NCI-H2081 (cell line): ENCODE data around the gene MINDY4B.

Experiments
- DNase-seq, 2 experiments: peaks; one replicate each; lab custom pipeline; 2025; lab: John Stamatoyannopoulos, UW

The MINDY4B gene

DNA sequence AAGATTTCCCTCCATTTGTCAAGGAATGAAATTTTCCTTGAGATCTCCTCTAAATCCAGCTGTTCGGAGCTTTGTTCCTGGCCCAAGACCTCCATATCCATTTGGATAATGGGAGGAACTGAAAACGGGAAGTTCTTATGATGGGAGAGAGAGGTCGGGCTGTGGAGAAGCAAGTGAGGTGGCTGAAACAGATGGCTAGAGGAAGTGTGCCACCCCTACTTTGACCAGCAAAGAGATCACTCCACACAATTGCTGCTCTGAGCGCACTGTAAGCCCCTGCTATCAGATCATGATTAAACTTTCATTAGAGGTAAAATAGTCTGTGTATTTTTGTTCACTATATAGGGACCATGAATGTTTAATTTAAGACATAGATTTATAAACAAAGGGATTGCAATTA, at the start of gene MINDY4B:
TSS of gene MINDY4B (minus strand) at position 101 of the 400 bp plus-strand sequence. CDS start at position 101, 0 bp downstream.
- no peak for DNase-seq

DNA sequence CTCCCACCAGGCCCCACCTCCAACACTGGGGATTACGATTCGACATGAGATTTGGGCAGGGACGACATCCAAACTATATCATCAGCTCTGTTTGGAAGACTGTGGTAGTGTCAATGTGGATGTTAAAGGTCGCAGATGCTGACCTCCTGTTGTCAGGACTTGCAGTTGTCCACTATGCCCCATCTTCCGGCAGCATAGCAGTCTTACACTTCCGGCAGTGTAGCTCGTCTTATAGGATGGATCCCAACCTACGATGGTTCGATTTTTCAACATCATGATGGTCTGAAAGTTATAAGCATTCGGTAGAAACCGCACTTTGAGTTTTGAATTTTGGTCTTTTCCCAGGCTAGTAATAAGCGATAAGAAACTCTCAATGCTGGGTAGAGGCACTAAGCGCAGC, 46.7 kb upstream of the MINDY4B start:
- DNase-seq: no peak

DNA sequence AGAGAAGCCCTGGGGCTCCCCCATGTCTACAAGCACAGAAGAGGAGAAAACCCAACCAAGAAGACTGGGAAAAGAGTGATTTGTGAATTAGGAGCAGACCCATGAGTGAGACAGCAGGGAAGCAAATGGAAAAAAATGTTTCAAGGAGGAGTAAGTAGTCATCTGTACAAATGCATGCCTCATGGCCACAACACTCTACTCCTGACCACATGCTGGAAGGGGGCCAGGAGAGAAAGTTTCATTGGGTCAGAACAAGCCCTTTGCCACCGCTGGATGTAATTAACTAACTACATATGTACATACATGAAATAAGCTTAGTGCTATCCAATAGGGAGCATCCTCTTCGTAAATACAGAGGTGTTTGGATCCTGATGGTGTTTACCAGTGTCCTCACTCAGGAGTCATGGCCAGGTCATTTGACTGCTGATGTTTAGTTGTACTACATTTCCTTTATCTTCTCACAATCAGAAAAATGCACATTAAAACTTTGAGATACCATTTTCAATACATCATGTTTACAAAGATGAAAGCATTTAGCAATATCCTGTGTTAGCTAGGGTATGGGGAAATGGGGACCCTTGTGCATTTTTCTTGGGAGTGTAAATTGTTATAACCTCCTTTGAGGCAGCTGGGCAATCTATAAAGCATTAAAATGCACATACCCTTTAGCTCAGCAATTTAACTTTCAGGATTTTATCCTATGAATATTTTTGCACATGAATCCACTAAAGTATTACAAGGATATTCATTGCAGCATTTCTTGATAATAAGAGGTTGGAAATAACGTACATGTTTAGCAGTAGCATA, 40.2 kb upstream of the MINDY4B start:
- DNase-seq: no peak

DNA sequence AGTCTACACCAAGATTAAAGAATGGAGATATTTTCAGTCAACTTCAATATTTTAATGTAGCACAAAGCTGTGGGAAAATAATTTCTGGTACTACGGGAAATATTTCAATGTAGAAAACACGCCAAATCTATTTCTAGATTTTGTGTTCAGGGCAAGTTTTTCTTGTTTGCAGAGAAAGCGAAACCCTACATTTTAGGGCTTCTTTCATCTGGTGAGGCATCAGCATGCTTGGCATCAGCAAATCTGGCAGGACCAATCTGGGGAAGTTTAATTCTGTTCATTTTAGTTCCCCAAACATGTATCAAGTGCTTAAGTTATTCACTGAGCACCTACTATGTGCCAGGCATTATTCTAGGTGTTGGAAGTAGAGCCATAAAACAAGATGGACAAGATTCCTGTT, 37.0 kb upstream of the MINDY4B start:
- DNase-seq: no peak

DNA sequence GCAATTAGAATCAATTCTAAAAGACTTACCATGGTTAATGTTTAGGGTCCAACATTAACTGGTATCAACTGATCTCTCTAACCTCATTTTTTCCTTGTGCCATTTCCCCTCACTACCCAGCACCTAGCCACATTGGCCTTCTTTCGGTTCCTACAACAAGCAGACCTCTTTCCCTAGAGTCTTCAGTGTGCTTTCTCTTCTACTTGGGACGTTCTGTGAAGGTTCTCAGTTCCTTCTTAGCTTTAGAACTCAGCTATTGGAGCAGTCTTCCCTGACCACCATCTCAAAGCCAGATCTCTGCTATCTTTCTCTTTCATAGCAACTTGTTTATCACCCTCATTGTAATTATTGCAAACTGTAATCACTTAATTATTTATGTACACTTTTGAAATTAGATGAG, 31.5 kb upstream of the MINDY4B start:
- no peak for DNase-seq

DNA sequence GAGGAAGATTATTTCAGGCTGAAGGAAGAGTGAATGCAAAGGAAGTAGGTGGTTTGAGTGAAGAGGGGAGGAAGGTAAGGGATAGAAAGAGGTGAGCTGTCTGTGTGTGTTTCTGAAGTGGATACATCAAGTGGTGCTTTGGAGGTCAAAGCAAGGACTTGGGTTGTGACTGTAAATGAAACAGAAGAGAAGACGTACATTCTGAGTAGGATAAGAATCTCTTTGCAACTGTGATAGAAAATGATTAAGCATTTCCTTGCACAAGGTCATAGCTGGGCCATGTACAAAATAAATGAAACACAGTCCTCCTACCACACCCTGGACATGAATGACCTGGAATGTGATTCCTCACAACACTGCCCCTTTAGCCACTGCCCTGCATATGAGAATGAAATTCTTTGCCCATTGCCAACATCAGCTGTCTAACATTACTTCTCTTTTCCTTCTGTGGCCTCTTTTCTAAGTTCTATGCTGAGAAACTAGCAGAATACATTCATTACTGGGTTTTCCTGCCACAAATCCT, 28.3 kb upstream of the MINDY4B start:
- DNase-seq: no peak

DNA sequence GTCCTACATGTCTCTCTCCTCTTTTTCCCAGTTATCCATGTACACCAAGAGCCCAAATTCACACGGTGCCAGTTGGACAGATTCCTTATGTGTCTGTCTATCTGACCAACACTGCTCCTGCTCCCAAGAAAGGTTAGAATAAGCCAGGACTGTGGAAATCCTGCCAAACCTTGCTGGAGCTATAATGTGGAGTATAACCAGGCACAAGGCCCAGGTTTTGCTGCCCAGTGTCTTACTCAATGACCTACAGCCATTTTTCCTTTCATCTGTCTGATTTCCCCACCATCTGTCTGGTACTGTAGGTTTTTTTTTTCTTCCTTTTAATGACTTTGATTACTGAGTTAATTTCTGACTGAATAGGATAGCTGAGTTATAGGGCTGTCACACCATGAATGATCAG, 26.5 kb upstream of the MINDY4B start:
- DNase-seq: no peak

DNA sequence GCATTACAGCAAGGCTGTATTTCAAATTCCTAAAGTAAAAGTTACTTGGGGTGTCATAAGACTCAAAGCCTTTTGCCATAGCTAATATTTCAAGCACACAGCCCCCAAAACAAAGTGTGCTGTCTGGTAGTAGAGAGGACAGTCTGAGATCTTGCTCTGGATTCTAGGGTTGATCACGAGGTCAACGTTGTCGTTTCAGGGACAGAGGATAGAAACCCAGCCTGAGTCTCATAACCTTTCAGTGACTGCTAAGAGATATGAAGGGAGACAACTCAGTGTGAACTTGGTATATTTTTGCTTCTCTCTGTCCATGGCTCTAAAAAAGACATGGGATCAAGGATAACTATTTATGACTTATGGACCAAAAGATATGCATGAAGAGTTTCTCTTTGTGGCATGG, 25.6 kb upstream of the MINDY4B start:
- no peak for DNase-seq

DNA sequence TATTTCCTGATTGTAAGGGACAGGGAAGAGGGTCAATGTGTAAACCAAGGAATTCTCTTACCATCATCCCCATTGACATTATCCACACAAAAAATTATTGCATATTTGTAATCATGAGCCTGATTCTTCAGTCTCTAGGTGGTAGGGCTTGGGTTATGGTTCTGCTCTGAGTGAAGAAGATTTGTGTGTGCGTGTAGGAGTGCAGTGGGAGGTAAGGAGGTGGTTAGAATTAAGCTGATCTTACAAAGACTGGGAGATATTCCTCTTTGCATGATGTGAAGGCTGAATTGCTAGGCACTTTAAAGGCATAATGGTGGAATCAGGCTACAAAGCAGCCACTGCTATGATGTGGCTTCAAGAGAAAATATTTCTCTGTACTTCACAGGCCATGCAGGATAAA, 23.0 kb upstream of the MINDY4B start:
- no peak for DNase-seq

GRCh38 chr3:150926328-150926727, 21.1 kb upstream of the MINDY4B start:
- no peak for DNase-seq

GRCh38 chr3:150925751-150926201, 20.5 kb upstream of the MINDY4B start:
- peak; percentile 77 to 78 for DNase-seq

DNA sequence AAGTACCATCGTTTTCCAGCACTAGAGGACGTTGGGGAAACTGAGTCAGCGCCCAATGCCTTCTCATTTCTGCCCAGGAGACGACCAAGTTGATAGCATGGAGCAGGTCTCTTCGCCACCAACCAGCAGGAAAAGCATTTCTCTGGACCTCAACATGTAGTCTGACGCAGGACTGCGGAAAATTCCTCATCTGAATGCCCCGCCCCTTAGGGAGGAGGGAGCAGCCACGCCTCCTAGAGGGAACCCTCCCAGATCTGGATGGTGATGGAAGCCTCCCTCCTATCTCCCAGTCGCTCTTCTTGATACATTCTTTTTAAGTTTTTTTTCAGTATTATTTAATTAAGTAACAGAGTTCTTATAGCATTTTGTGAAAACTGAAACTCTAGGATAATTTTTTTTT, 17.4 kb upstream of the MINDY4B start:
- DNase-seq: no peak

GRCh38 chr3:150921209-150921608, 16.0 kb upstream of the MINDY4B start:
- no peak for DNase-seq

DNA sequence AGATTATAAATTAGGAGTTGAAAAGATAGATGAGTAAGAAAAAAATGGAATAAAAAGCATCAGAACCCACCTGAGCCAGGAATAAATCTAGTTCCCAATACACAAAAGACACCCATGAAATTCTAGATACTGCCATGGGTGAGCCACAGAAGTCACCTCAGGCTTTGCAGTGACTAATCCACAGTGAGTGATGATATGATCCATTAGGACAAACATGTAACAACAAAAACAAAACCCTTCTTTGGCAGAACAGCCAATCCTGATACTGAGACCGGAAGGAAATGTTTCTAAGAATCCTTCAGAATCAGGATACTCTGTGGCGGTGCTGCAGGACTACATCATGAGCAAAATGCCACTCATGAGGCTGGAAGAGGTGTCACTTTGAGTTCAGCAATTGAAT, 15.0 kb upstream of the MINDY4B start:
- DNase-seq: no peak

DNA sequence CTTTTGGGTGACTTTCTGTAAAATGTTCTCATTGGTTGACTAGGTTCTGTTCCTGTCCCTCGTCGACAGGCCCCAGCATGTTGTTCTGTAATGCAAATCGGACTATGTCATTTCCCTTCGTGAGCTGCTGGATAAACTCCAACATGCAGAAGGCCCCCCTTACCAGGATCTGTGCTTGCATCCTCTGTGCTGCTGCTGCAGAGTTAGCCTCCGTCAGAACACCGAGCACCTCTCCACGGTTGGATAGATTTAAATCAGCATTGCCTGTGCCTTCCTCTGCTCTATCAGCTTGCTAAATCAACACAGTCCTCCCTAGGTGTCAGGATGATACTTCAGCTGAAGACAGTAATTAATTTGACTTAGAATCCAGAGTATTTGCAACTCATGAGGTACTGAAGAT, 12.7 kb upstream of the MINDY4B start:
- no peak for DNase-seq

GRCh38 chr3:150913133-150913922, 8.1 kb upstream of the MINDY4B start:
- DNase-seq: peak in 1 of 2 experiments; percentile 36

- no peak for DNase-seq
Observed at GRCh38 chr3:150912501-150912900, 7.3 kb upstream of the MINDY4B start.

- no peak for DNase-seq
Observed at GRCh38 chr3:150911771-150912170, 6.5 kb upstream of the MINDY4B start.

DNA sequence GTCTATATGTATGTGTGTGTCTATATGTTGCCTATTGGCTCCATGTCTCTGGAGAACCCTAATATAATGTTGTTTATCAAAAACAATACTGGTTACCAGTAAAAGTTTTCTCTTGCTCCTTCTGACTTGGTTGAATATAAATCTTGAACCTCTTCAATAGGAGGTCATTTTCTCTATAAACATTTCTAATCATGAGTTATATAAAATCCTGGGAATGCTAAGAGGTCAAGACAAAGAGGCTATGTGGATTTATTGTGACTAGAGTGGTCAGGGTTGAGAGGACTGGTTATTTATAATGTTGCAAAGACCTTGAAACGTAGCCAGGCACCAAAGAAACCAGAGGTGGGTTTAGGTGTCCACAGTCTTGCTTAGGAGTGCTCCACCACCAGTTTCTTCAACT, 1.2 kb upstream of the MINDY4B start:
- DNase-seq: no peak

GRCh38 chr3:150905746-150906145, 507 bp upstream of the MINDY4B start:
- DNase-seq: no peak

DNA sequence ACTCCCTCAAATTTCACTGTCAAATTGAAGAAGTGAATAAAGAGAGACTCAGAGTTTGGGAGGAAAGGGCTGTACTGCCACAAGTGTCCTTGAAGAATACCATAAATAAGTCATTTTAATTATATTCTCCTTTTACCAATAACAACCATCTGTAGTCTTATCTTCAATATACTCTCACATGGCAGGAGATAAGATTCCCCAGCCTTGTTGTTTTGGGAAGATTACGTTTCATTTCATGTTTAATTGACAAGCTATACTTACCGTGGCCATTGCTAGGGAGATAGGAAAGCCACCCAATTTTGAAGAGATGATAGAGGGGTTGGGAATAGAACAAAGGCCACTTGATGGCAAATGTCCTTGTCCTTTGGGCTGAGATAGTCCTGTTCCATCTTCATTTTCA, 2.3 kb downstream of the MINDY4B start:
- no peak for DNase-seq

DNA sequence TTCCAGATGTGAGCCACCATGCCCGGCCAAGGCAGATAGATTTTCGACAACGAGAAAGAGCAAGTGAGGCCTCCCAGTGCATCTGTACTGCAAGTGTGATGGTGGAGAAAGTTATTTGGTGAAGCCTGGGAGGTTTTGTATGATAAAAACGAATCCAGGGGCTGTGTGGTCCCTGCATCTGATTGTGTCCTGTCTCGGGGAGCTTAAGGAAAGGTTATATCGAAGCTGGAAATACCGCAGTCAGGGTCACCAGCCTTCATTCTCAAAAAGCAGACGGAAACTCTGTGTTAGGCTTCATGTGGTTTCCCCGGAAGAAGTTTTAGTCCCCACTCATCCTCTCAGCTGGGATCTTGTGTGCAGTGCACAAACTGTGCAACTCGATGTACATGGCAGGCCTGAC, 3.4 kb downstream of the MINDY4B start:
- DNase-seq: no peak

DNA sequence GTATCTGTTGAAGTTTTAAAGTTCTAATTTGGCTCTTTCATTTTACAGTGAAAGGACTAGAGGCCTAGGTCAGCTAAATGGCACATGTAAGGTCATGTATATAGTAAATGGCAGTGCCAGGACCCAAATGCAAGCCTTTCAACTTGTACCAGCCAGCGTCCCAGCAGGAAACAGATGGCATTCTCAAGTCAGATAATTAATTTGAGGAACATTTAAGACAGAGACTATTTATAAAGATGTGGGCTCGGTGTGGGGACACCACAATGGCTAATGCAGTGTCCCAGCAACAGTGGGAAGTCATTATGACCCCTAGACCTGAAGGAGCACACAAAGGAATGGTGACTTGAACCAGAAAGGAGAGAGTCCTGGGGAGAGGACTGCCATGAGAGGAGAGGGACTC, 6.1 kb downstream of the MINDY4B start:
- DNase-seq: no peak
